A549 (cell line): ENCODE data around the gene EDARADD.

ENCODE experiments used
- CHD2 ChIP-seq: fragments of 150-350 bp; IDR thresholded peaks from 2 replicates; pipeline ENCODE4 v1.6.1; 2014; ENCODE audit warnings: low read length; ENCODE audit not compliant: partially characterized antibody
- CHD4 ChIP-seq: fragments of 200-600 bp; sonication (generic); IDR thresholded peaks from 2 replicates; pipeline ENCODE4 v1.6.1; 2016; ENCODE audit warnings: antibody characterized with exemption, mild to moderate bottlenecking, borderline replicate concordance
- CTCF ChIP-seq: fragments of >200 bp; sonication (Bioruptor Twin); formaldehyde crosslinking; IDR thresholded peaks from 3 replicates; pipeline ENCODE4 v1.5.1; 2016
- ELK1 ChIP-seq: fragments of 150-350 bp; IDR thresholded peaks from 2 replicates; pipeline ENCODE4 v1.6.1; 2014; ENCODE audit warnings: low read depth, mild to moderate bottlenecking, low read length
- EP300 ChIP-seq, 2 experiments: fragments of >200 bp; sonication (Bioruptor Twin); formaldehyde crosslinking; IDR thresholded peaks; 2 replicates in 1 of 2; 3 replicates in 1 of 2; pipeline ENCODE4 v1.6.1; 2016 to 2017
- KDM1A ChIP-seq: fragments of 200-600 bp; sonication (generic); IDR thresholded peaks from 2 replicates; pipeline ENCODE4 v1.6.1; 2016; ENCODE audit warnings: low read depth, mild to moderate bottlenecking
- POLR2A ChIP-seq: IDR thresholded peaks from 2 replicates; pipeline ENCODE4 v1.6.1; 2012; ENCODE audit warnings: mild to moderate bottlenecking, low read length
- RAD21 ChIP-seq, 2 experiments: fragments of >200 bp in 1 of 2; sonication (Bioruptor Twin) in 1 of 2; formaldehyde crosslinking in 1 of 2; IDR thresholded peaks in 1 of 2; conservative IDR thresholded peaks in 1 of 2; 2 replicates in 1 of 2; 3 replicates in 1 of 2; pipeline ENCODE4 v1.6.1; 2012 to 2018; ENCODE audit warnings: inconsistent platforms in 1 of 2
- RARB ChIP-seq: fragments of 250-450 bp; sonication (Bioruptor Pico); IDR thresholded peaks from 2 replicates; pipeline ENCODE4 v1.8.0; 2021; ENCODE audit warnings: mild to moderate bottlenecking, moderate library complexity

- TF ChIP-seq CTCF, result no peak
- TF ChIP-seq CHD2, result no peak
- no peak for TF ChIP-seq KDM1A
- no peak for TF ChIP-seq EP300 (IDR thresholded peaks at IDR 0.05)
- no peak for TF ChIP-seq RARB (CRISPR knock-in tag)
- TF ChIP-seq POLR2A, result no peak
- no peak for TF ChIP-seq ELK1
- TF ChIP-seq CHD4, result no peak
- TF ChIP-seq RAD21 (conservative IDR thresholded peaks at IDR 0.05 in 1 of 2, IDR thresholded peaks at IDR 0.05 in 1 of 2), result no peak
These were observed 129.0 kb downstream of the EDARADD start for GRCh38 chr1:236522937-236523703.
